Suprapubic skin (tissue), 4 donors: ENCODE data around the gene MAPK1IP1L. TPM values are rescaled to one million over a fixed set of nuclear protein-coding genes. Genes with fewer than 3 reads are reported as not detected.

Experiments used
- DNase-seq, 2 donors: peaks; one replicate each; pipeline ENCODE4 v3.0.0-alpha.2; 2019; ENCODE audit warnings: low spot score in 2 of 2
- H3K27ac ChIP-seq: fragments of 200-600 bp; sonication (generic); one replicate; pipeline ENCODE4 v1.5.1; 2019
- H3K27me3 ChIP-seq: fragments of 200-600 bp; sonication (generic); one replicate; pipeline ENCODE4 v1.5.1; 2019
- H3K36me3 ChIP-seq: fragments of 200-600 bp; sonication (generic); one replicate; pipeline ENCODE4 v1.5.1; 2019
- H3K4me1 ChIP-seq: fragments of 200-600 bp; sonication (generic); one replicate; pipeline ENCODE4 v1.5.1; 2019
- H3K4me3 ChIP-seq: fragments of 200-600 bp; sonication (generic); one replicate; pipeline ENCODE4 v1.5.1; 2019; ENCODE audit warnings: mild to moderate bottlenecking
- H3K9me3 ChIP-seq: fragments of 200-600 bp; sonication (generic); one replicate; pipeline ENCODE4 v1.5.1; 2019
- EP300 ChIP-seq: sonication (generic); formaldehyde crosslinking; IDR thresholded peaks from one replicate; pipeline ENCODE4 v1.6.1; 2017; ENCODE audit warnings: antibody characterized with exemption
- POLR2A ChIP-seq, 2 donors: fragments of 450-650 bp; IDR thresholded peaks; one replicate each; pipeline ENCODE4 v1.6.1; 2017; ENCODE audit warnings: antibody characterized with exemption in 2 of 2, mild to moderate bottlenecking in 2 of 2, moderate library complexity in 2 of 2
- POLR2AphosphoS5 ChIP-seq, 3 donors: sonication (generic); formaldehyde crosslinking; IDR thresholded peaks; one replicate each; pipeline ENCODE4 v1.6.1; 2017; ENCODE audit warnings: antibody characterized with exemption in 3 of 3
- WGBS: methylation state at CpG from one replicate; pipeline ENCODE4 v1.1.5; 2018; 5-methylcytosine and 5-hydroxymethylcytosine counted together
- total RNA-seq, 4 donors: library from RNA; depleted of rRNA; stranded (reverse); fragments of >200 nt; gene quantifications; one replicate each; pipeline ENCODE4 v1.1.0, GENCODE V29; 2016
- TF ChIP-seq, protein P1 (sequence below), 2 donors: fragments of 200-600 bp in 1 of 2; fragments of 450-650 bp in 1 of 2; sonication (generic) in 1 of 2; IDR thresholded peaks; one replicate each; pipeline ENCODE4 v1.5.1; 2016 to 2019; ENCODE audit warnings: antibody characterized with exemption in 2 of 2, mild to moderate bottlenecking in 1 of 2, moderate library complexity in 1 of 2

The MAPK1IP1L gene
- total RNA-seq, 4 donors from 2014 or later: 40.3 to 95.5 (median 59.7) TPM

GRCh38 chr14:55105991-55106390 is 54.5 kb downstream of the MAPK1IP1L start:
- Histone ChIP-seq H3K27ac (peak overlapping the region; percentile 96), H3K9me3 (no peaks in the 10 kb centered on the region), H3K4me1 (peaks cover 89% of the 10 kb centered on the region), H3K36me3 (no peaks in the 10 kb centered on the region), H3K27me3 (no peaks in the 10 kb centered on the region), H3K4me3 (no peak overlapping the region)
- 70% methylated on average over 7 of the region's 7 CpGs for WGBS
- peak in 1 of 2 donors; percentile 20 for DNase-seq
- no peak for TF ChIP-seq POLR2A (IDR thresholded peaks at IDR 0.05)
- no peak for TF ChIP-seq POLR2AphosphoS5 (IDR thresholded peaks at IDR 0.05)
- no peak for TF ChIP-seq EP300
- TF ChIP-seq, protein P1, sequence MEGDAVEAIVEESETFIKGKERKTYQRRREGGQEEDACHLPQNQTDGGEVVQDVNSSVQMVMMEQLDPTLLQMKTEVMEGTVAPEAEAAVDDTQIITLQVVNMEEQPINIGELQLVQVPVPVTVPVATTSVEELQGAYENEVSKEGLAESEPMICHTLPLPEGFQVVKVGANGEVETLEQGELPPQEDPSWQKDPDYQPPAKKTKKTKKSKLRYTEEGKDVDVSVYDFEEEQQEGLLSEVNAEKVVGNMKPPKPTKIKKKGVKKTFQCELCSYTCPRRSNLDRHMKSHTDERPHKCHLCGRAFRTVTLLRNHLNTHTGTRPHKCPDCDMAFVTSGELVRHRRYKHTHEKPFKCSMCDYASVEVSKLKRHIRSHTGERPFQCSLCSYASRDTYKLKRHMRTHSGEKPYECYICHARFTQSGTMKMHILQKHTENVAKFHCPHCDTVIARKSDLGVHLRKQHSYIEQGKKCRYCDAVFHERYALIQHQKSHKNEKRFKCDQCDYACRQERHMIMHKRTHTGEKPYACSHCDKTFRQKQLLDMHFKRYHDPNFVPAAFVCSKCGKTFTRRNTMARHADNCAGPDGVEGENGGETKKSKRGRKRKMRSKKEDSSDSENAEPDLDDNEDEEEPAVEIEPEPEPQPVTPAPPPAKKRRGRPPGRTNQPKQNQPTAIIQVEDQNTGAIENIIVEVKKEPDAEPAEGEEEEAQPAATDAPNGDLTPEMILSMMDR (IDR thresholded peaks at IDR 0.05): no peak

GRCh38 chr14:55107766-55108554 is 56.5 kb downstream of the MAPK1IP1L start:
- TF ChIP-seq POLR2A (IDR thresholded peaks at IDR 0.05) (peak in 1 of 2 donors; percentile 83), POLR2AphosphoS5 (IDR thresholded peaks at IDR 0.05) (peak; percentile 64 to 86 (median 71))
- TF ChIP-seq, protein P1 (IDR thresholded peaks at IDR 0.05): no peak
- no peaks in the 10 kb centered on the region for H3K27me3 ChIP-seq
- H3K9me3 ChIP-seq: no peaks in the 10 kb centered on the region
- H3K4me1 ChIP-seq: peaks cover 75% of the 10 kb centered on the region
- H3K27ac ChIP-seq: peak overlapping the region; percentile 96
- H3K36me3 ChIP-seq: no peaks in the 10 kb centered on the region
- WGBS: 5% methylated on average over 17 of the region's 19 CpGs
- no peak overlapping the region for H3K4me3 ChIP-seq
- peak; percentile 93 to 94 for DNase-seq

DNA sequence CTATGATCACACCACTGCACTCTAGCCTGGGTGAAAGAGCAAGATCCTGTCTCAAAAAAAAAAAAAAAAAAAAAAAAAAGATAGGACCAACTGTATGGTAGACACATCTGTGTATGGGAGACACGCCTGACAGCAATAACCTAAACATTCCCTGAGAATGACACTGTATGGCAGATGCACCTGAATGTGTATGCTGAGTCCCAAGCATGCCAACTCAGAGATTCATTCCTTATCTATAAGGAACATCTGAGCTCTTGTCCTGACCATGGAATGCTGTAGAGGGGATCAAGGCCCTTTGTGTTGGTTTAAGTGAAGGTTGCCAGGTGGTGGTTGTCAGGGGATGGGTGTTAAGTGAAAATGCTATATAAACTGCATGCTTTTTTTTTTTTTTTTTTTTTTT is 58.4 kb downstream of the MAPK1IP1L start:
- no peaks in the 10 kb centered on the region for H3K36me3 ChIP-seq
- H3K4me1 ChIP-seq: peaks cover 56% of the 10 kb centered on the region
- no peak overlapping the region for H3K27ac ChIP-seq
- no peak for DNase-seq
- H3K9me3 ChIP-seq: no peaks in the 10 kb centered on the region
- H3K4me3 ChIP-seq: no peak overlapping the region
- 88% methylated on average over 1 of the region's 1 CpG for WGBS
- TF ChIP-seq POLR2A (IDR thresholded peaks at IDR 0.05): no peak
- TF ChIP-seq, protein P1 (IDR thresholded peaks at IDR 0.05): no peak
- TF ChIP-seq POLR2AphosphoS5 (IDR thresholded peaks at IDR 0.05): no peak
- no peaks in the 10 kb centered on the region for H3K27me3 ChIP-seq

- TF ChIP-seq, protein P1 (IDR thresholded peaks at IDR 0.05): no peak
- no peak for TF ChIP-seq POLR2AphosphoS5 (IDR thresholded peaks at IDR 0.05)
- TF ChIP-seq POLR2A (IDR thresholded peaks at IDR 0.05): no peak
- TF ChIP-seq EP300: no peak
- DNase-seq: no peak
- Histone ChIP-seq H3K27me3 (no peaks in the 10 kb centered on the region), H3K36me3 (no peaks in the 10 kb centered on the region), H3K27ac (no peak overlapping the region), H3K9me3 (no peaks in the 10 kb centered on the region), H3K4me3 (no peak overlapping the region), H3K4me1 (peaks cover 43% of the 10 kb centered on the region)
- 72% methylated on average over 9 of the region's 10 CpGs for WGBS
Observed at GRCh38 chr14:55111122-55111708, 59.8 kb downstream of the MAPK1IP1L start.

DNA sequence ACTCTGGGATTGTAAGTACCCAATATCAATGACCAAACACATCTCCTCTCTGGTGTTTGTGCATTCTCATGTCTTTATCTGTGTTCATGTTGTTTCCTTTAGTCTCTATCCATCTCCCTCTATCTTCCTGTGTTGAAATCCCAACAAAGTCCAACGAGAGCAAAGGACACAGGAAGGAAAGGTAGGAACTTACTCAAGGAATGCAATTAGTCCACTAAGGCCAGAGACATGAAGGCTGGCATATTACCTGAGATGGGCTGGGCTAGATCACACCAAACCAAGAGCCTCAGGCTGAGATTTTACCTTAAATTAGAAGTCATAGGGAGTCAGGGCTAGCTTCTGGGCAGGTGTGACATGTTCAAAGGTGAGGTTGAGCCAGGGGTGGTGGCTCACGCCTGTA is 63.3 kb downstream of the MAPK1IP1L start:
- Histone ChIP-seq H3K9me3 (no peaks in the 10 kb centered on the region), H3K27me3 (no peaks in the 10 kb centered on the region), H3K27ac (no peak overlapping the region), H3K4me3 (no peak overlapping the region), H3K36me3 (no peaks in the 10 kb centered on the region), H3K4me1 (peaks cover 44% of the 10 kb centered on the region)
- no peak for TF ChIP-seq EP300
- TF ChIP-seq, protein P1 (IDR thresholded peaks at IDR 0.05): no peak
- TF ChIP-seq POLR2A (IDR thresholded peaks at IDR 0.05): no peak
- no peak for TF ChIP-seq POLR2AphosphoS5 (IDR thresholded peaks at IDR 0.05)
- WGBS: 77% methylated on average over 2 of the region's 2 CpGs
- no peak for DNase-seq
